AML-193 (cell line): ENCODE data around the gene RNF11.
"Not testable (repeated sequence)": the region's sequence is repeated elsewhere in the genome, so short reads cannot be mapped to it uniquely, and the experiment has no call there.

Source experiments
- DNase-seq, 2 experiments: peaks; one replicate each; lab custom pipeline; 2025; lab: John Stamatoyannopoulos, UW

Gene RNF11, protein sequence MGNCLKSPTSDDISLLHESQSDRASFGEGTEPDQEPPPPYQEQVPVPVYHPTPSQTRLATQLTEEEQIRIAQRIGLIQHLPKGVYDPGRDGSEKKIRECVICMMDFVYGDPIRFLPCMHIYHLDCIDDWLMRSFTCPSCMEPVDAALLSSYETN

DNA sequence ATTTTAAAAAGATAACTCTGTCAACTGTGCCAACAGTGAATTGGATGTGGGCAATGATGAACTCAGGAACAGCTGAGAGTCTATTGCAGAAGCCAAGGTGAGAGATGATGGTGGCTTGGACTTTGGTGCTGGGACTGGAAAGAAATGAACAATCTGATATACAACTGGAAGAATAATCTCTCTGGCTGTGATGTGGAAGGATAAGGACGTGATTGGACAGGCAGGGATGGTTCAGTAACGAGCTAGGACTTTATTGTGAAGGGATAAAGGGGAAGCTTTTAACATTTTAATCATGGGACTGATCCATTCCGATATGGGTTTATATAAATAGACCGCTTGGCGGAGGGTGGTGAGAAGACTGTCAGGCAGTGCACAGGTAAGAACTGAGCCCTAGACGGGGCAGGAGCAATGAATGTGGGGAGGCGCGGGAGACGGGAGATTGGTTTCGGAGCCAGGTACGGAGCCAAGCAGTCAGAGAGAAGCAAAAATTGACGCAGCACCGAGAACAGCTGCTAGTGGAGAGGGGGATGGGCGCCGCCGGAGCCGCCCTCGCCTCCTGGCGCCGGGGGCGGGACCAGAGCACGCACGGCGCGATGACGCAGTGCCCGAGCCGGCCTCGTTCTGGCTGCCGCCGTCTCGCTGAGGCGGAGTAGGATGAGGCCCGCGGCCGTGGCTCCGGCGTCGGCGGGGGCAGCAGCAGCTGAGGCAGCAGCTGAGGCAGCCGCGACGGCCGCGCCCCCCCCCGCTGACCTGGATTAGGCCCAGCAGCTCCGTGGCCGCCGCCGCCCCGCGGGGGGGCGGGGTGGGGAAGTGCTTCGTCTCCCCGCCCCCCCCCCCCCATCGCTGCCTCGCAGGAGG lies at the start of gene RNF11:
TSS of gene RNF11 (plus strand) at position 601 of the 858 bp plus-strand sequence. CDS start 484 bp downstream, outside the sequence.
- DNase-seq: peak; percentile 76 to 77

DNA sequence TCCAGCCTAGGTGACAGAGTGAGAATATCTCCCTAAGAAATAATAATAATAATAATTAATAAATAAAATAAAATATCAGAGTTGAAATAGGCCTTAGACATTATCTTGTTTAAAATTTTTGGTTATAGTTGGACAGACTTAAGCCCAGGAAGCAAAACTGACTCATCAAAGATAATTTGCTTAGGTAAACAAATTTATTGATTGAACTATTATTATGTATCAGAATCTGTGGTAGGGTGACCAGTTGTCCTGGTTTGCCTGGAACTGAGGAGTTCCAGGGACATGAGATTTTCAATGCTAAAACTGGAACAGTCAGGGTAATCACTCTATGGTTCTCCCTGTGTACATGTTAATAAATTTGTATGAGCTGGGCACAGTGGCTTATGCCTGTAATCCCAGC lies 47.8 kb upstream of the RNF11 start:
- no peak for DNase-seq

DNA sequence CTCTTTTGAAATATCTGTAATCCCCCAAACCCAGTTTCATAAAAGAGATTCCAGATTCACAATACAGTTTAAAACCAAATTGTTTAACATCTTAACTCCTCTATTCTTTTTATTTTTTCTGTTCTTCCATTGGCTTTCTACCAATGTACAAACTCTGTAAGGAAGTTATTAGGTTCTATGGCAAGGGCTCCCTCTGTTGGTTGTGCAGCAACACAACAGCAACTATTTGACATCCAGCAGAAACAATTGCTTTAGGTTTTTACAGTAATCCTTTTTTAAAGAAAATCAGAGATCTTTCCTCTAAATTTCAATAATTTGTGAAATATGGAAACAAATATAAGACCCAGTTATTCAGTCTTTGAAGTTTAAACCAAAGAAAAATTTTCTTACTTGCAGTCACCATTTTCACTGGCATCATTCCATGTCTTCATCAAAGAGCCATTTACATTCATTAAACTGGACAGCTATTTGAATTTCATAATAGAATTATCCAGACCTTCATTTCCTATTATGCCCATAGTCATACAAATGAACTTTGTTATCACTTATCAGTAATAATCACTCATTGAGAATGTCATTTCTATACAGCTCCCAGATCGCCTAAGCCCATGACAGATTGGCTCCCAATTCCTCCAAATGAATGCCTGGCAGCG lies 46.5 kb upstream of the RNF11 start:
- peak; percentile 66 to 77 for DNase-seq

DNA sequence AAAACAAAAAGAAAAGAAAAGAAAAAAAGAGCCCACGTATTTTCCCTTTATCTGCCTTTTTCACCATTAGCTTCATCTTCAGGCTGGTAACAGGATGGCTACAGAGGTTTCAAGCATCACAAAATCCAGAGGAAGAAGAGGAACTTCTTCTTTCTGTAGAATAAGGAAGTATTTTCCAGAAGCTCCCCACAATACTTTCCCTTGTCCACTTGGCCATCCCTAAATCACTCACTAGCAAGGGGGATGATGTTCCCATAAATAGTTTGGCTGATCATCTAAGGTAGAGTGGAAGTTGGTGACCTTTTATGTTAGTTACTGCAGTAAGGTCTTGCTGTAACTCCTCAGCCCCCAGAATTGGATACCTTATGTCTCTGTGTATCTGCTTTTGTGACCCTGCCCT lies 45.1 kb upstream of the RNF11 start:
- DNase-seq: peak; percentile 25 to 66

DNA sequence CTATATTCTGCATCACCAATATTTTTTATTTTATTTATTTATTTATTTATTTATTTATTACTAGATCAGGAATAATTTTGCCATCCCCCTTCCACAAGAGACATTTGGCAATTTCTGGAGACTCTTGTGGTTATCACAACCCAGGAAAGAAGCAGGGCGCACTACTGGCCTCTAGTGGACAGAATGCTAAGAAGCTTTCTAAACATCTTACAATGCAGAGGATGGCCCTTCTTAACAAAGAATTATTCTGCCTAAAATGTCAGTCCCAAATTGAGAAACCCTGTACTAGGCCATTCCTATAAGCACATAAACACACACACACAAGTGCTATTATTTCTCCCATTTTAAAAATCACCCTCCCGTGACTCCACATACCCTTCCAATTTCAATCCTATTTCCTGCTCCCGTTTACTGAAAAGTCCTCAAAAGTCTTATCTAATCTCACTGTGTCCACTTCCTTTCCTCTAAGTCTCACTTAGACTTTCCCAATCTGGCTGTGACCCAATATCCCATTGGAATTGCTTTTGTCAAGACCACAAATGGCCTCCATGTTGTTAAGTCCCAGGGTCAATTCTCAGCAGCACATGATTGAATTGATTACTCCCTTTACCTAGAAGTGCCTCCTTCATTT lies 43.7 kb upstream of the RNF11 start:
- DNase-seq: peak; percentile 45 to 58

DNA sequence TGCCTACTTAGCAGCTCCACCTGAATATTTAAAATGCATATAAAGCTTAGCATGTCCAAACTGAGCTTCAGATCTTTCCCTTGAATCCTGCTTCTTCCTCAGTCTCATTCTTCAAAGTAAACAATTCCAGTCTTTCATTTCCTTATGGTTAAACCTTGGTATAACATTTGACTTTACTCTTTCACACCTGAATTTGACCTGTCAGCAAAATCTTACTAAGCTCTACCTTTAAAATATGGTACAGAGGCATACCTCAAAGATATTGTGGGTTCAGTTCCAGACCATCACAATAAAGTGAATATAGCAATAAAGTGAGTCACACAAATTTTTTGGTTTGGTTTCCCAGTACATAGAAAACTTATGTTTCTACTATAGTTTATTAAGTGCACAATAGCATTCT lies 42.5 kb upstream of the RNF11 start:
- no peak for DNase-seq

DNA sequence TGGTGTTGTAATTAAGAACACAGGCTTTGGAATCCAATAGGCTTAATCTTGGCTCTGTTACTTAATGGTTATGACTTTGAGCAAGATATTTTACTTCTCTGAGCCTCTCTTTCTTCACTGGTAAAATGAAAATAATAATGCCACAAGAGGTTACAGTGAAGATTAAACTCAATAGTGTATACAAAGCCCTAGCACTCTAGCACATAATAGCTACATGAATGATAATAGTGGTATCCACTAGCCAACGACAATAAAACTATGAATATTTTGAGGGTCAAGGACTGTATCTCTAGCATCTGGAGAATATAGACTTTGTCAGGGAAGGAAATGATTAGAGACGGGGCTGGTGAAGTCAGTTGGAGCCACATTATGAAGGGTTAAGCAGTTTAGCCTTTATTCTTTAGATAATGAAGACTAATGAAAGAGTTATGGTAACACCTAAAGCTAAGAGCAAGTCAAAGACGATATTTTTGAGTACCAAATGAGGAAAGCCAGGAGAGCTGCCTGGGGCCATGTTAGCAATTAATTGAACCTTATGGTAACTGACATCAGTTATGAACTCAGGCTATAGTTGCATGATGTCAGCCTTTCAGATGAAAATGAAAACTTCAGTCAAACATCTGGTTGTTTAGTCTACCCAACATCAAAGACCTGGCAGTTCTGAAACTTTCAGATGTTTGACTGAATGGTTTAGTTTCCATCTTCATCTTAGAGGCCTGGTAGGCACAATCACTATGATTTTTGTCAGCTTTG lies 32.8 kb upstream of the RNF11 start:
- DNase-seq: no peak

DNA sequence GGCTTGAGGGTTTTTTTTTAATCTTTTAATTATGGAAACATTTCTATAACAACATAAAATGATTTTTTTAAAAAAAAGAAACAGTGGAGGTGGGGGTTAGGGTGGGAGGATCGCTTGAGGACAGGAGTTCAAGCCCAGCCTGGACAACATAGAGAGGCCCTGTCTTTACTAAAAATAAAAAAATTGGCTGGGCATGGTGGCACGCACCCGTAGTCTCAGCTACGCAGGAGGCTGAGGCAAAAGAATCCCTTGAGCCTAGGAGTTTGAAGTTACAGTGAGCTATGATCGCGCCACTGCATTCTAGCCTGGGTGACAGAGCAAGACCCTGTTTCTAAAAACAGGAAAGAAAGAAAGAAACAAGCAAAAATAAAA lies 32.2 kb upstream of the RNF11 start:
- no peak for DNase-seq

DNA sequence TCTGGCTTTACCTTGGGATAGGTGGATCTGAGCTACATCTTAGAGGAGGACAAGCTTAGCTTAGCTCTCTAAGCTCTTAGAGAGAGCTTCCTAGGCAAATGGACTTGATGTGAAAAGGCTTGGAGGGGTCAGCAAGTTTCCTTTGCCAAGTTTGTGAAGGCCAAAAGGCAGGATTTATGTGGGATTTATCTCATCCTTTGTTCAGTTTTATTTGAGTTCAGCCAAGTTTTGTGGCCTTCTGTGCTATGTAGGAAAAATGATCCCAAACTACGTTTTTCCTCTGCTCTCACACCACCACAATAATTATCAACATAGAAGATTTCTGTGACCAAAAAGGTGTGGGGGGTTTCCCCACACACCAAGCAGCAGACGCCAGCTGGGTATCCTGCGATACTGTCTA lies 26.0 kb upstream of the RNF11 start:
- no peak for DNase-seq

DNA sequence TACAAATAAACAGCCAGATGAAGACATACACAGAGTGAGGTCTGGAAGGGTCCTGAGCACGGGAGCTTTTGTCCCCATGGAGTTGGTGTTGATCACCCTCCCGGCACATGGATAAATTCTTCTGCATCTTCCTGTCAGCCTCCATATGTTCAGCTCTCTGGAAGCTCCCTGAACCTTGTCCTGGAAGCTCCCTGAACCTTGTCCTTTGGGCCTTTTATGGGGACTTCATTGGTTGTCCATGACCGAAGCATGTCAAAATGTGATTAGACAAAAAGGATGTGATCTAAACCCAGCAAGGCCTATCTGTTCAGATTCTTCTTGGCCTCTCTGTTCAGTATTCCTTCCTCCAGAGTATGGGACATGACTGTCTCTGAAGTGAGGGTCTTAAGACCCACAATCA lies 25.4 kb upstream of the RNF11 start:
- no peak for DNase-seq

DNA sequence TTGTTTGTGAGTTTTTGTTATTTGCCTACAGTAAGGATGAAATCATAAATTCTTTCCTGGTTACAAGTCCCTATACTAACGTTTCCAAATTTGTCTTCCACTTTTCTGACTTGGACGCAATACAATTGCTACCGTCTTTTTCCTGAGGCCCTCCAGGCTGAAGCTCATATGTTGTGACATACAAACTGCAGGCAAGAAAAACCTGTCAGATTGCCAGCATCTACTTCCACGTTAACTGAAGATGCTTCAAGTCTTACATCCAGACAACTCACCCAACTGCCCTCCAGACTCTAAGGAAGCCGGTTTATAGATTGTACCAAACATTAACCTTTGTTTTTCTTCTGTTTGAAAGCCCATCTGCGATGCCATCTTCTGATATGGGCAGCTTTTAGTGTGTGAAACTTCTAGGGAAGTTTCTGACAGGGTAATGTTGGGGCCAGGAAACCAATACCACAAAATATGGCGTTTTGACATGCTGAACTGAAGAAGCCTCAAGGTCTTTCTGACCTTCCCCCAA lies 21.4 kb upstream of the RNF11 start:
- DNase-seq: peak; percentile 82 to 91

DNA sequence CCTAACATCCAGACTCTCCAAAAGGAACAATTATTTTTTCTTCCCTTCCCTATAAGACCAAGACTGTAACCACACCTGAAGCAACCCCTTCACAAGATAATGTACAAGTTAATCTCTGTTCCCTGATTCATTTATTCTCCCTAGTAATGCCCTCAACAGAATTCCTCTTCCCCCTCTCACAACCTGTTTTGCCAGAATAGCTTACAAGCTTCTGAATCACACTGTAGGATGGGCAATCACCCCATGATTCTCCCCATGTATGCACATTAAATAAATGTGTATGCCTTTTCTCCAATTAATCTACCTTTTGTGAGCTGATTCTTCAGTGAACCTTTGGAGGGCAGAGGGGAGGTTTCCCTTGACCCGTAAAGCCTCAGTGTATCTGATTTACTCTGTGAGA lies 20.9 kb upstream of the RNF11 start:
- no peak for DNase-seq

DNA sequence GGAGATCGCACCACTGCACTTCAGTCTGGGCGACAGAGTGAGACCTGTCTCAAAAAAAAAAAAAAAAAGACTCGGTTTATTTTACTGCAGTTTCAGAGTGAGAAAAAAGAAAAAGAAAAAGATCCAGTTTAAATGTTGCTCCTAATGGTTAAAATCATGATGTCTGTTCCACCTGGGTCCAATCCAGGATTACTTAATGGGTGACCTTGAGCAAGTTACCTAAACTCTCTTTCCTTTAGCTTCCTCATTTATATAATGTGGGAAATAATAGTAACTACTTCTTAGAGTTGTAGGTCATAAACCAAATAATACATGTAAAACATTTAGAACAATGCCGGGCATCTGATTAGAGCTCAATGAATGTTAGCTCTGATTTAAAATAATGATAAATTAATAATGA lies 19.4 kb upstream of the RNF11 start:
- DNase-seq: peak in 1 of 2 experiments; percentile 14

DNA sequence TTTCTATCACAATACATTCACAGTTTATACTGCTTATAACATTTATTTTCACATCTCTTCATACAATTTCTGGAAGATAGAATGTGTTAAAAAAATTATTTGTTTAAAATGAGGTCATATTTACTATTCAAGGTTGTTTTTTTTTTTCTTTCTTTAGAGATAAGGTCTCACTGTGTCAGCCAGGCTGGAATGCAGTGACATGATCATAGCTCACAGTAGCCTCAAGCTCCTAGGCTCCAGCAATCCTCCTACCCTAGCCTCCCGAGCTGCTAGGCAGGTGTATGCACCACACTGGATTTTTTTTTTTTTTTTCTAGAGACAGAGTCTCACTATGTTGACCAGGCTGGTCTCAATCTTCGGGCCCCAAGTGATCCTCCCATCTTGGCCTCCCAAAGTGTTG lies 19.0 kb upstream of the RNF11 start:
- DNase-seq: no peak

DNA sequence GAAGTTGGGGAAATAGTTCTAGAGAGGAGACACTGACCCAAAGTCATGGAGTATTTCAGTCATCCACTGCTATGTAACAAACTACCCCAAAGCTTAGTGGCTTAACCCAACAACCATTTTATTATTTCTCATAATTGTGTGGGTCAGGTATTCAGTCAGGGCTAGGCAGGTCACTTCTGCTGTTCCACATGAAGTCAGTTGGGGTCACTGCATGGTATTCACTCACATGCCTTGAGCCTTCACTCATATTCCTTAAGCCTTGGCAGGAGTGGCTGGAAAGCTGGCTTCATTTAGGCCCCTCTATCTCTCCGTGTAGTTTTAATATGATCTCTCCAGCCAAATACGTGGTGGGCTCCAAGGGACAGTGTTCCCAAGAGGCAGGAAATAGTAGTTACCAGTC lies 17.5 kb upstream of the RNF11 start:
- no peak for DNase-seq

DNA sequence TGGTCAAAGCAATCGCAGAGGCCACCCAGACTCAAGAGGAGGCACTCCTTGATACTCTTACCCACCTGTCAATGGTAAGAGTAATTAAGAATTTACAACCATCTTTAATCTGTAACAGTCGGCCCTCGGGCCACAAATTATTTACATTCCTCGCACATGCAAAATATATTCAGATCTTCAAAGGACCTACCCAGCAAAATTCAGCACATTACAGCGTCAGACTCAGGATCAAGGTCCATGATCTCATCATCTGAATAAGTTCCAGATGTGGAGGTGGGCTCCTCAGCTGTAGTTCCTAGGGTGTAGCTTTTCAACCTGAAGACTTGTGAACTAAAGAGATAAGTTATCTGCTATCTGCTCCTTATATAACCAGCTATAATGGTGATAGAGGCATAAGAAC lies 17.1 kb upstream of the RNF11 start:
- DNase-seq: no peak

DNA sequence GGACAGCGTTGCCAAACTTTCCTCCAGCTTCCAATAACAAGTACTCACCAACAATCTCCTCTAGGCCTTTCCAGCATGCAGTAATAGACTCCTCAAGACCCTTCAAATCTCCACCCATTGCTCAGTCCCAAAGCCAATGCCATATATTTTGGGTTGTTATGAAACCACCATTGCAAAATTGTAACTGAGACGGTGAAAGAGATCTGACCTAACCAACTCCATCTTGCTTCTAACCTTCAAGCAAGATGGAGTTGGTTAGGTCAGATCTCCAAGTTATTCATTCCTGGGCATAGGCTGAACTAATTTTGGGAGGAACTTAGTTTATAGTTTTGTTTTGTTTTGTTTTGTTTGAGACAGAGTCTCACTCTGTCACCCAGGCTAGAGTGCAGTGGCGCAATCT lies 14.5 kb upstream of the RNF11 start:
- not testable (repeated sequence) for DNase-seq

DNA sequence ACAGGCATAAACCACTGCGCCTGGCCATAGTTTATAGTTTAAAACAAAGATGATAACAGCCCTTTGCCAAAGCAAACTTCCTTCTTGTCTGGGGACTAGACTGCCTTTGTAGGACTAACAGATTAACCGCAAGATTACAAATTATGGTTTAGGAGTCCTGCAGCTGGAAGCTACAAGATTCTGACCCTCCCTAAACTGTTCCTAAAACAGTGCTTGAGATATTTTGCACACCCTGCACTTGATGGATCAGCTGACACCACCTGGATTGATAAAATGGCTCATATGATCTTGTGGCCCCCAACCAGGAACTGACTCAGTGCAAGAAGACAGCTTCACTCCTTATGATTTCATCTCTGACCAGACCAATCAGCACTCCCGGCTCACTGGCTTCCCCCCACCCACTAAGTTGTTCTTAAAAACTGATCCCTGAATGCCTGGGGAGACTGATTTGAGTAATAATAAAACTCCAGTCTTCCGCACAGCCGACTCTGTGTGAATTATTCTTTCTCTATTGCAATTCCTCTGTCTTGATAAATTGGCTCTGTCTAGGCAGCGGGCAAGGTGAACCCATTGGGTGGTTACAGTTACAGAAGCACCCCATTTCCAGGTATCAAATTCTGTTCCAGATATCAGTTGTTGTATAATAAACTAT lies 13.8 kb upstream of the RNF11 start:
- DNase-seq: no peak

DNA sequence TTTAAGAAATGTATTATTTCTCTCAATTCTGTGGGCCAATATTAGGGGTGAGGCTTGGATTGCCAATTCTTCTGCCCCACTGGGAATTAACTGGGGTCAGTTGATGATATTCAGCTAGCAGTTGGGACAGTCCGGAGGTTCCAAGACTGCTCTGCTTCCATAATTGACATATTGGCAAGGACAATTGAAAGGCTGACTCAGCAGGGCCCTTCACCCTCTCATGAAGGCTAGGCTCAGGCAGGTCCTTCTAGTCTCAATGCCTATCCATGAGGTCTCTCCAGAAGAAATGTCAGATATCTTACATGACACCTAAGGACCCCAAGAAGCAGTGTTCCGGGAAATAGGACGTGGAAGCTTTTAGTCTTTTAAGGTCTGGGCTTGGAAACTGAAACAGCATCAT lies 13.3 kb upstream of the RNF11 start:
- no peak for DNase-seq

DNA sequence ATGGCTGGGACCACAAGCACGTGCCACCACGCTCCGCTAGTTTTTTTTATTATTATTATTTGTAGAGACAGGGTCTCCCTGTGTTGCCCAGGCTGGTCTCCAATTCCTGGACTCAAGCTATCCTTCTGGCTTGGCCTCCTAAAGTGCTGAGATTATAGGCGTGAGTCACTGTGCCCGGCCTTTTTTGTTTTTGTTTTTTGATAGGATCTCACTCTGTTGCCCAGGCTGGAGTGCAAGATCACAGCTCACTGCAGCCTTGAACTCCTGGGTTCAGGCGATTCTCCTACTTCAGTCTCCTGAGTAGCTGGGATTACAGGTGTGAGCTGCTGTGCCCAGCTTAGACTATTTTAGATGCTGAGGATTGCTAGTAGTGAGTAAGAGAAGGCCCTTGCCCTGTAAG lies 11.8 kb upstream of the RNF11 start:
- no peak for DNase-seq

DNA sequence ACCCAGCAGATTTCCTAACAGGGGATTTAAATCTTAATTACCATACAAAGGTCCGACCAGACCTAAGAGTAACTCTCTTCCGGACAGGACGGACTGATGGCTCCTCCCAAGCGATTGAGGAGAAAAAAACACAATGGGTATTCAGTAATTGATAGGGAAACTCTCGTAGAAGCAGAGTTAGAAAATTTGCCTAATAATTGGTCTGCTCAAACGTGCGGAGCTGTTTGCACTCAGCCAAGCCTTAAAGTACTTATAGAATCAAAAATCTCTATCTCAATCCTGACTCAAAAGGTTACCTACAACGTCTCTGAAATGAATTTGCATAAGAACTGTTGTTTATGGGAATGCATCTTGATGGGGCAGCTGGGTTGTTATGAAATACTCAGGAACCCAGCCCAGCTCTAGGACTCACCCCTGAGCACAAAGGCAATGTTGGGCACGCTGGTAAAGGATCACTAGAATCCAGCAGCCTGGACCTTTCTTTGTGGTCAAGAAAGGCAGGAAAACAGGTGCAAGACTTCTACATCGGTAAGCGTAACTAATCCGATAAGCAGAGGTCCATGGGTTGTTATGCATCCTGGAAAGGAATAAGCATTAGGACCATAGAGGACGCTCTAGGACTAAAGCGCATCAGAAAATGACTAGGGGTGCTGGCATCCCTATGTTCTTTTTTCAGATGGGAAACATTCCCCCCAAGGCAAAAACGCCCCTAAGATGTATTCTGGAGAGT lies 8.7 kb upstream of the RNF11 start:
- DNase-seq: not testable (repeated sequence)
